ENCODE measurements around the gene SLAIN2.
"Not testable (repeated sequence)": the region's sequence is repeated elsewhere in the genome, so short reads cannot be mapped to it uniquely, and the experiment has no call there.

Gene SLAIN2

GRCh38 chr4:48445704-48446103 lies 104.4 kb downstream of the SLAIN2 start:
- DNase-seq = peak; percentile 9

- DNase-seq = no peak
Measured at GRCh38 chr4:48446642-48447041, 105.3 kb downstream of the SLAIN2 start.

- no peak for DNase-seq
Measured at GRCh38 chr4:48449151-48449550, 107.8 kb downstream of the SLAIN2 start.

- no peak for DNase-seq
Measured at GRCh38 chr4:48450740-48451139, 109.4 kb downstream of the SLAIN2 start.

- DNase-seq = not testable (repeated sequence)
Measured at GRCh38 chr4:48451656-48452055, 110.3 kb downstream of the SLAIN2 start.

- no peak for DNase-seq
Measured at GRCh38 chr4:48454591-48454990, 113.3 kb downstream of the SLAIN2 start.

GRCh38 chr4:48461000-48461399 lies 119.7 kb downstream of the SLAIN2 start:
- no peak for DNase-seq

- DNase-seq = peak; percentile 87
Measured at GRCh38 chr4:48462363-48462762, 121.0 kb downstream of the SLAIN2 start.

GRCh38 chr4:48467442-48467841 lies 126.1 kb downstream of the SLAIN2 start:
- peak; percentile 7 for DNase-seq

GRCh38 chr4:48467891-48468290 lies 126.6 kb downstream of the SLAIN2 start:
- no peak for DNase-seq

GRCh38 chr4:48470137-48470536 lies 128.8 kb downstream of the SLAIN2 start:
- no peak for DNase-seq

GRCh38 chr4:48470570-48470969 lies 129.2 kb downstream of the SLAIN2 start:
- peak; percentile 17 for DNase-seq

- DNase-seq = peak; percentile 46
Measured at GRCh38 chr4:48472794-48473193, 131.5 kb downstream of the SLAIN2 start.

- no peak for DNase-seq
Measured at GRCh38 chr4:48475770-48476169, 134.4 kb downstream of the SLAIN2 start.

All from NCI-H69 (cell line).